Putamen (tissue), 1 donor: ENCODE results near the gene NUP188.

Experiments used
- DNase-seq: peaks from one replicate; pipeline ENCODE4 v3.0.0-alpha.2; 2016; ENCODE audit warnings: low spot score

Gene NUP188

DNA sequence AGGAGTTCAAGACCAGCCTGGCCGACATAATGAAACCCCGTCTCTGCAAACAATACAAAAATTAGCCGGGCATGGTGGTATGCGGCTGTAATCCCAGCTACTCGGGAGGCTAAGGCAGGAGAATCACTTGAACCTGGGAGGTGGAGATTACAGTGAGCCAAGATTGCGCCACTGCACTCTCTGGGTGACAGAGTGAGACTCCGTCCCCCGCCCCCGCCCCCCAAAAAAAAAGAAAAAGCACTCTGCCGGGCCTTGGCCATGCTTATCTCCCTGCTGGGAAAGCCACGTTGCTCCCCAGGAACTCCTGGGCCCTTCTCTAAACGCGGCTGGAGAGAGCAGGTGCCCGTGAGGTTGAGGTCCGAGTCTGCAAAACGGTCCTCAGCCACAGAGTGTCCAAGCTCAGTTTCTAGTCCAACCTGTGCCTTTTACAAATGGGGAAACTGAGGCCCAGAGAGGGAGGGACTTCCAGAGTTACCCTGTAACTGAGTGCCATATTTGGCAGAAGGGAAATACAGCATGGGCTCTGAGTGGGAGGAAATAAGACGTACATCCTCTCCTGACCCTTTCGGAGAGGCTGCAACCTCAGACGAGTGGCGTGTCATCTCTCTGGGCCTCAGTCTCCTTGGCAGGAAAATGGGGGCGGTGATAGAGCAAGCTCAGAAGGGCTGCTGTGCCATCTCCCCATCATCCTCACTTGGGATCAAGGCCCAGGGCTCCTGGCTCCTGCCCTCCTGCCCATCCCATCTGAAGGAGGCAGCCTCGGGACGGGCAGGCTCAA, 33.3 kb upstream of the NUP188 start:
- no peak for DNase-seq

DNA sequence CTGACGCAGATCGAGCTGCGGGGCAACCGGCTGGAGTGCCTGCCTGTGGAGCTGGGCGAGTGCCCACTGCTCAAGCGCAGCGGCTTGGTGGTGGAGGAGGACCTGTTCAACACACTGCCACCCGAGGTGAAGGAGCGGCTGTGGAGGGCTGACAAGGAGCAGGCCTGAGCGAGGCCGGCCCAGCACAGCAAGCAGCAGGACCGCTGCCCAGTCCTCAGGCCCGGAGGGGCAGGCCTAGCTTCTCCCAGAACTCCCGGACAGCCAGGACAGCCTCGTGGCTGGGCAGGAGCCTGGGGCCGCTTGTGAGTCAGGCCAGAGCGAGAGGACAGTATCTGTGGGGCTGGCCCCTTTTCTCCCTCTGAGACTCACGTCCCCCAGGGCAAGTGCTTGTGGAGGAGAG, 31.3 kb upstream of the NUP188 start:
- DNase-seq = no peak

DNA sequence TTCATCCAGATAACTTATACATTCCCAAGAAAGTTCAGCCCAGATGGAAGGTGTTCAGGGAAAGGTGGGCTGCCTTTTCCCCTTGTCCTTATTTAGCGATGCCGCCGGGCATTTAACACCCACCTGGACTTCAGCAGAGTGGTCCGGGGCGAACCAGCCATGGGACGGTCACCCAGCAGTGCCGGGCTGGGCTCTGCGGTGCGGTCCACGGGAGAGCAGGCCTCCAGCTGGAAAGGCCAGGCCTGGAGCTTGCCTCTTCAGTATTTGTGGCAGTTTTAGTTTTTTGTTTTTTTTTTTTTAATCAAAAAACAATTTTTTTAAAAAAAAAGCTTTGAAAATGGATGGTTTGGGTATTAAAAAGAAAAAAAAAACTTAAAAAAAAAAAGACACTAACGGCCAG, 30.8 kb upstream of the NUP188 start:
- no peak for DNase-seq

DNA sequence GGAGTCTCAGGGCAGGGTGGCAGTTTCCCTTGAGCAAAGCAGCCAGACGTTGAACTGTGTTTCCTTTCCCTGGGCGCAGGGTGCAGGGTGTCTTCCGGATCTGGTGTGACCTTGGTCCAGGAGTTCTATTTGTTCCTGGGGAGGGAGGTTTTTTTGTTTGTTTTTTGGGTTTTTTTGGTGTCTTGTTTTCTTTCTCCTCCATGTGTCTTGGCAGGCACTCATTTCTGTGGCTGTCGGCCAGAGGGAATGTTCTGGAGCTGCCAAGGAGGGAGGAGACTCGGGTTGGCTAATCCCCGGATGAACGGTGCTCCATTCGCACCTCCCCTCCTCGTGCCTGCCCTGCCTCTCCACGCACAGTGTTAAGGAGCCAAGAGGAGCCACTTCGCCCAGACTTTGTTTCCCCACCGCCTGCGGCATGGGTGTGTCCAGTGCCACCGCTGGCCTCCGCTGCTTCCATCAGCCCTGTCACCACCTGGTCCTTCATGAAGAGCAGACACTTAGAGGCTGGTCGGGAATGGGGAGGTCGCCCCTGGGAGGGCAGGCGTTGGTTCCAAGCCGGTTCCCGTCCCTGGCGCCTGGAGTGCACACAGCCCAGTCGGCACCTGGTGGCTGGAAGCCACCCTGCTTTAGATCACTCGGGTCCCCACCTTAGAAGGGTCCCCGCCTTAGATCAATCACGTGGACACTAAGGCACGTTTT, 30.2 kb upstream of the NUP188 start:
- peak; percentile 70 for DNase-seq

DNA sequence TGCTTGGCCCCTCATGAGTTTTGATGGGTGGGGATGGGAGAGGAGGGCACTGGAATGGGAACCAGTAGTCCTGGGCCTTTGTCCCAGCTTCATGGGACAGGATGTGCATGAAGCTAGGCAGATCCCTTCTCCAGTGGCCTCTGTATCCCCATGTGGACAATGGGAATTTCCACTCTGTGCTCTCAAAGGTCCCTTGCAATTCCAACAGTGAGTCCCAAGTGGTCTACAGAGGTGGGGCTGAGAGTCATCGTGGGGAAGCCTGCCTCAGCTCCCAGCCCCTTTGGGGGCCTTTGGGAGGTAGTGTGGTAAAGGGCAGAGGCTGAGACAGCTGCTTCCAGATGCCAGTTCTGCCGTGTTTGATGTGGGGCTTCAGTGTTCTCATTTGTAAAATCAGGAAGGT, 28.6 kb upstream of the NUP188 start:
- no peak for DNase-seq

DNA sequence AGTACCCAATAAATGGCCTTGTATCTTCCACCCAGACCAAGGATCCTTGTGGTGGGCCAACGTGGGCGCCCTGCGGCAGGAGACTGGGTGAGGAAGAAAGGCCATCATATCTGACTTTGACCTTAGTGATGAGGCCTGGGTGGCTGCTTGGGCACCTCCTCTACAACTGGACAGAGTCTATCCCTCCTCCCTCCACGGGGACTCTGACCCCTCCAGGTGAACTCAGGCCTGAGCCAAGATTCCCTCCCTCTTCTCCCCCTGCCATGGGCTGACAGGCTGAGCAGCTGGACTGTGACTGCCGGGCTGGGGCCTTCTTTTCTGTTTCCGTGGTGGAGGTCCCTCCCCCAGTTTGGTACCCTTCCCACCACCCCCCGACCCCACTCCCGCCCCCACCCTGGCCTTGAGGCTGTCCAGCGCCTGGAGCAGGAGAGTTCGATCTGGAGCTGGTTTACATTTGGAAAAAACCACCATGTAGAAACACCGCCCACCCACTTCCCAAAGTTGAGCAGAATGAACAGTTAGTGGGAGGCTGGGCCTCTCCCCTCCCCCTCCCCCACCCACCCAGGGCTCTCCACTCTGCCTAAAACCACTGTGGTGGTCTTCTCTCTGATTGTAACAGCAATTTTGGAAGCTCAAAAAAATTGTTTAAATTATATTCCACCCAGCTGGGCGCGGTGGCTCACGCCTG, 28.0 kb upstream of the NUP188 start:
- DNase-seq = no peak

DNA sequence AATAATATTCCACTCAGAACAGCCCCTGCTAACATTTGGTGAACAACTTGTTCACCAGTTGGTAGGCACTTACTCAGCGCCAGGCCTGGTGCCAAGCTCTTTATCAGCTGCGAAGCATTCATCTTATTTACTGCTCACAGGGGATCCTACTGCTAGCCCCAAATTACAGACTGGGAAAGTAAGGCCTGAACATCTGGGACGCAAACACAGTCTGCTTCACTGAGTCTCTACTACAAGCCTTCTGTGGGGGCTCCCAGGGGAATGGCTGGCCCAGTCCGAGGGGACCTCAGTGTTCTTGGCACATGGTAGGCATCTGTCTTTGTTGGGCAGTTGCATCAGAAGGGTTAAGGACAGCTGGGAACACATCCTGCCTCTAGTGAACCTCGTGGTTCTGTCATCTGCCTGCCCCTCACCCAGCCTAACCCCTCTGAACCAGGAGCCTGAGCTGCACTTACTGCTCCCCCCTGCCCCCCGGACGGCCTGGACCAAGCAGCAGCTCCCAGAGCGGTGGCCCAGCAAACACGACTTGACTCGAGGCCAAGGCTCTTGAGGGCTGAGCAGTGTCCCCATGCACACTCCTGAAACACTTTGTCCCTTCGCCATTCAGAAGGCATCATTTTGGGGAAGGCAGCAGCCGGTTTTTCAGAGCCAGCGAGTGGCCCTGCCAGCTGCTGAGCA, 27.0 kb upstream of the NUP188 start, which contains the start of gene PHYHD1:
Gene PHYHD1, plus strand, starts transcription at position 602 of the 678 bp plus-strand sequence. CDS start 1,342 bp downstream, outside the sequence.
- DNase-seq = peak; percentile 70

DNA sequence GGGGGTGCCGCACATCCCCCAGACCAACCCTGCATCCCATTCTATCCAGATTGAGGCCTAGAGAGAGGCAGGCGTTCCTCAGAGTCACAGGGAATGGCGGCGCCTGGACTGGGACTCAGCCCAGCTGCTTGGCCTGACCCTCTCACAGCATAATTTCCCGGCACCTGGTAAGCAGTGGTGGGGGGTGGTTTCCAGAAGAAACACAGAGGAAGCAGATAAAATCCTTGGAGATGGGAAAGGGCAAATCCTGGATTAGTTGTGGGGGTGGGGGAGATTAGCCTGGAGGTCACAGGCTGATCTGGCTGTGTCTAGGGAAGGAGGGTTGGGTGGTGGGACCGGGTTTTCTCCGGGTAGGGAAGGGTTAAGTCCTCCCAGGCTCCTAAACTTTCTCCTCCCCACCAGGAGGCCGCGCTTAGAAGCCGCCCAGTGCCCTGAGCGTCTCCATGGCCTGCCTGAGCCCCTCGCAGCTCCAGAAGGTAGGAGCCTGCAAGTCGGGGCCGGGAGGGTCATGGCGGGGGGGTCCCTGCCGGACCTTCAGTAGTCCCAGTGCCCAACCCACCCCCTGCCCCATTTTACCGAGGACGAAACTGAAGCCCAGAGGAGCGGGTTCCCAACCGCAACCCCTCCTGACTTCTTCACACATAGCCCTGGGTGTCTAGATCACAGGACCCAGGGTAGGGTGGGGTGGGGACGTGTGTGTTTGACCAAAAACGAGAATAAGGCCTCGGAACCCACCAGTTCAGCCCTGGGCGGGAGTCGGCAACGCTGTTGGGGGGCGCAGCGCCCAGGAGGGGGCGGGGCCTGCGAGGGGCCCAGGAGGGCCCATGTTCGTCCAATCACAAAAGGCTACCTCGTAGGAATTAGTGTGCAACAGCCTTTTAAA, 25.4 kb upstream of the NUP188 start:
- DNase-seq = no peak

DNA sequence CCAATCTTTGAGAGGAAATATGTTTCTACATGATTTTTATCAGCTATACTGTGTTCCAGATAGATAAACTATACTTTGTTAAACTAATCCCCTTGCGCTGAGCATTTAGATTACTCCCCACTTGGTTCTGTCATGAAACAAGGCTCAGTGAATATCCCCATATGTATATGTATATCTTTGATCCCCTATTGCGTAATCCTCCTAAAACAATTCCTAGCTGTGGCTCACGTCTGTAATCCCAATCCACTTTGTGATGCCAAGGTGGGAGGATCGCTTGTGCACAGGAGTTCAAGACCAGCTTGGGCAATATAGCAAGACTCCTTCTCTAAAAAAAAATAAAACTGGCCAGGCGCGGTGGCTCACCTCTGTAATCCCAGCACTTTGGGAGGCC, 24.0 kb upstream of the NUP188 start:
- DNase-seq = no peak

DNA sequence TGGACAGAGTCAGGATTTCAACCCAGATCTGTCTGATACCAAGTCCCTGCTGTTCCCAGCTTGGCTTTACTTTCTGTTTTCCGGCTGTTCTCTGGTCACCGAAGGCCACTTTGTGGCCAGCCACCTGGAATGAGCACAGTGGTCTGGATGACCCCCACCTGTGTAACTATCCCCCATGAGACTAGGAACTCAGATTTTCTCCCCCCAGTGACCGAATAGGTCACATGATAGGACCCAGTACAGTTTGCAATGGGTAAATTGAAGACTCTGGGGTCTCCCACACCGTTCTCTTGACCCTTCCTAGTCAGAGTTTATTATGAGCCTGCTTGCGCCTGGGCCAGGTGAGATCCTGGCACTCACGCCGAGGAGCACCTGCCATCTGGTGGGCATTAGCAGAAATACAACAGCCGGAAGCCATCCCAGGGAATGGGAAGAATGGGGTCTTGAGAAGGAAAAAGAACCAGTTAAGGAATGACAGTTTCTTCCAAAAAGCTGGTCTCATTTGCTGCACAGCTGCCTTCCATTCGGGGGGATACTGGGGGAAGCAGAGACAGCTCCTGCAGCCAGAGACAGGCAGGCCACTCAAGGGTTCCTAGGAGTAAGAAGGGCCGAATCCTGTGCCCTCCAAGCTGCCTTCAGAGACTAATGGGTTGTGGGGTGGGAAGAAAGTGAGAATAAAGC, 19.6 kb upstream of the NUP188 start:
- no peak for DNase-seq

DNA sequence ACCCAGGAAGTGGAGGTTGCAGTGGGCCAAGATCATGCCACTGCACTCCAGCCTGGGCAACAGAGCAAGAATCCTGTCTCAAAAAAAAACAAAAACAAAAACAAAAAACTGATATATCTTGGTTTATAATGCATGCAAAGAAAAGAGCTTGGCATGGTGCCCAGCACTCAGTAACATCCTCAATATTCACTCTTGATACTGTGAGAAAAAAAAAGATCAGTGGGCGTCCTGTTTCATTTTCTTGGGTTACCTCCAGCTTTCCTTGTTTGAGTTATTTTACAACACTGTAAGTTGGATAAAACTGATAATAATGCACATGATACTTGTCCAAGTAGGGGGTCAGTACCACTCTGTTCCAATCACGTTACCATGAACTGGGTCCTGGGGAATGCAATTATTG, 18.9 kb upstream of the NUP188 start:
- no peak for DNase-seq

DNA sequence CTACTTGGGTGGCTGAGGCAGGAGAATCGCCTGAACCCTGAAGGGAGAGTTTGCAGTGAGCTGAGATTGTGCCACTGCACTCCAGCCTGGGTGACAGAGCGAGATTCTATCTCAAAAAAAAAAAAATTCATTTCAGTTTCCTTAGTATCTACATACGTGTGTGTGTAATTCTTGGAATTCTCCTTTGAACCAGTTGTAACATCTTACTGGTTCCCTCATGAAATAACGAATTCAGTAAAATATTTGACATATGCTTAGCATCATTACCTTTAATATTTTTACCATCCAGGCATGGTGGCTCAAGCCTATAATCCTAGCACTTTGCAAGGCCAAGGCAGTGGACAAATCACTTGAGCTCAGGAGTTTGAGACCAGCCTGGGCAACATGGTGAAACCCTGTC, 17.9 kb upstream of the NUP188 start:
- DNase-seq = no peak

DNA sequence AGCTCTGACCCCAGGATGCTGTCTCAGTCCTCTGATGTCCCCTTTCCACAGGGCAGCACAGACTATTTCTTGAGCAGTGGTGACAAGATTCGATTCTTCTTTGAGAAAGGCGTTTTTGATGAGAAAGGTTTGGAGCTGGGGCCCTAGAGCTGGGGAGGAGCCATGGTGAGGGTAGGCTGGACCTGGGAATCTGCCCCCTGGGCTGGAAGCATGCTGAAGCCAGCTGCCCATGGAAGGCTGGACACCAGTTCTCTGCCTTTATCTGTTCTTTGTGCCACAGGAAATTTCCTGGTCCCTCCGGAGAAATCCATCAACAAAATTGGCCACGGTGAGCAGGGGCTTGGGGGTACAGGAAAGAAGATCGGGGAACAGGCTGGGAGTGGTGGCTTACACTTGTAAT, 13.8 kb upstream of the NUP188 start:
- no peak for DNase-seq

DNA sequence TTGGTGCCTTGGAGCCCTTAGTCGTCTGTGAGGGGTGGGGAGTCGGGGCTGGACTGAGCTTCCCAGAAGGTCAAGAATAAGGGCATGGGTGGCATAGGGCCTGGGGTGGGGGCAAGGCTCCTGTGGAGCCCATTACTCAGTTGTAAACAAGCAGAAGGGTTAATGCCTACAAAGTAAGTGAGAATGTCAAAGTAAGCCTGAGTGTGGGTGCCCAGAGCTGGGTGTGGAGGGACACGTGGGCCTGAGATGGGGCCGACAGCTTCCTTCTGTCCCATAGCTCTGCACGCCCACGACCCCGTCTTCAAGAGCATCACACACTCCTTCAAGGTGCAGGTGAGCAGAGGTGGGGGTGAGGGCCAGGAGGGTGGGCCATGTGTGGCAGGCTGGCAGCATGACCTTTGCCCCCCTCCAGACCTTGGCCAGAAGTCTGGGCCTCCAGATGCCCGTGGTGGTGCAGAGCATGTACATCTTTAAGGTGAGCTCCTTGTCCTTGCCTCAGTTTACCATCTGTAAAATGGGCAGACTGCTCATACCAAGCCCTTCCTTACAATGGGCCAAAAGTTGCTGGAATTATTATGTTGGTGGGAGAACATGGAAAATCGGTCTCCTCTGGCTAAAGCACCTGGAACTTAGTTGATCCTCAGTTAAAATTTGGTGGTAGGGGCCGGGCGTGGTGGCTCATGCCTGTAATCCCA, 11.2 kb upstream of the NUP188 start:
- no peak for DNase-seq

DNA sequence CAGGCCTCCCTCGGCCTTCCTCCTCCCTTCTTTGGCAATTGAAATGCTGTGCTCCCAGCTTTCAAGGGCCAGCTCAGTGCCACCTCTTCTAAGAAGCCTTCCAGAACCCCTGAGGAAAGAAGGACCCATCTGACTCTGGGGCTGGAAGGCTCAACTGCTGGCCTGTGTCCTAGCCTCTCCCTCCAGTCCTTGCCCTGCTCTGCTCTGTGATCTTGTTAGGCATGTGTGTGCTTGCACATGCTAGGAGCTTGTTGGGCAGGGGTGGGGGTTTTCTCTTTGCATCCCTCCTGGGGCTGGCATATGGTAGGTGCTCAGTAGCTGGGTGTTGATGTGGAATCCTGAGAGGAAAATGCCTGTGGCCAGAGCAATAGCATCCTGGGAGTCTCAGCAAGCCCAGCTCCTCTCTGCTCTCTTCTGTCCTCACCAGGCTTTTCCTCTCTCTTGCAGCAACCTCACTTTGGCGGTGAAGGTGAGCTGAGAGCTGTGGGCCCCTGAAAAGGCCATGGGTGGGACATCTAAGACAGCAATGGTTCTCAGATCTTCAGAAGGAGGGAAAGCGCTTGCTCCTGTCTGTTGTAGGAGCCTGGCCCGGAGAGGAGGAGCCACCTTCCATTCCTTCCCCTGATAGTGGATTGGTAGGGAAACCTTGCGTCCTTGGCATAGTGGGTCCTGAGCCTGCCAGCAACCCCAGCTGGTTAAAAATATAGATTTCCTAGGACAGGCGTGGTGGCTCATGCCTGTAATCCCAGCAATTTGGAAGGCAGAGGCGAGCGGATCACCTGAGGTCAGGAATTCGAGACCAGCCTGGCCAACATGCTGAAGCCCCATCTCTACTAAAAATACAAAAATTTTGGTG, 10.0 kb upstream of the NUP188 start:
- DNase-seq = no peak

DNA sequence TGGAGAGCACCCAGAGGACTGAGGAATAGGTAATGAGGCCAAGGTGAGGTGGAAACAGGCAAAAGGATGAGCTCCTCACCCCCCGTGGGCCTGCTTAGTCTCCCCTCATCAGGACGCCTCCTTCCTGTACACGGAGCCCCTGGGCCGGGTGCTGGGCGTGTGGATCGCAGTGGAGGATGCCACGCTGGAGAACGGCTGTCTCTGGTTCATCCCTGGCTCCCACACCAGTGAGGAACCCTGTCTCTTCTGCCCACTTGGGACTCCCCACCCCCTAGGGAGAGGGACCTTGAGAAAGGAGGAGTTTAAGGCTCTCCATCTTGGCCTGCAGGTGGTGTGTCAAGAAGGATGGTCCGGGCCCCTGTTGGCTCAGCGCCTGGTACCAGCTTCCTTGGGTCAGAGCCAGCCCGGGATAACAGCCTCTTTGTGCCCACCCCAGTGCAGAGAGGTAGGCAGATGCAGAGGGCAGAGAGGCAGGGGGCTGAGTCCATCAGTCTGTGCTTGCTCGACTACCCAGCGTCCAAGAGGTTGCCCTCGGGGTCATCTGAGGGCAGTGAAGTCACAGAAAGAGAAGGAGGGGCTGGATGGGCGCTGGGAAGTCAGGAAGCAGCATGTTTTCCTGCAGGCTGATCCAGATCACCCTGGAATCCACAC, 7.1 kb upstream of the NUP188 start:
- DNase-seq = no peak

DNA sequence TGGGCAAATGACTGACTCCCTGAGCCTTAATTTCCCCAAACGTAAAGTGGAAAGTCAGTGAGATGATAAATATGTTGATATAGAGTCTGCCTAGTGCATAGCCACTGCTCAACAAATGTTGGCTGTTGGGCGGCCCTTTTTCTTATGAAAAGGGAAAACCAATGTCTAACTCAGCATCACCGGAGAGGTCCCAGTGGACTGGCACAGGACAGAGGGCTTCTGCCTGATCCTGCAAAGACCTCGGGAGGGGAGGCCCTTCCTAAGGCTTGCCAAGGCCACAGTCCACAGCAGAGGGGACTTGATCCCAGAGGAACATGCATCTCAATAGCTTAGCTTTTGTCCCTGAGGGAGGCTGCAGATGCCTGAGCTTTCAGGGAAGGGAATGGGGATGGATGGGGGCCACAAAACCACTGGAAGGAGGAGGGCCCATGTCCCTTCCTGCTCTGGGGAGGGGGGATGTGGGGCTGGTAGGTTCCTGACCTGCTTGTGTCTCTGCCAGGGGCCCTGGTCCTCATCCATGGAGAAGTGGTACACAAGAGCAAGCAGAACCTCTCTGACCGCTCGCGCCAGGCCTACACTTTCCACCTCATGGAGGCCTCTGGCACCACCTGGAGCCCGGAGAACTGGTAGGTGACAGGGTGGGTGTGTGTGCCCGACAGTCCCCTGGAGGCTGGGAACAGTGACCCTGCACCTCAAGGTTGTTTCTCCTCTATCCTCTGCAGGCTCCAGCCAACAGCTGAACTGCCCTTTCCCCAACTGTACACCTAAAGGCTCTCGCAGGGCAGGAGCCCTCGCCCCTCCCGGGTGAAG, 6.3 kb upstream of the NUP188 start:
- DNase-seq = no peak
